ENCODE measurements around the gene SYT7.

Gene SYT7, protein sequence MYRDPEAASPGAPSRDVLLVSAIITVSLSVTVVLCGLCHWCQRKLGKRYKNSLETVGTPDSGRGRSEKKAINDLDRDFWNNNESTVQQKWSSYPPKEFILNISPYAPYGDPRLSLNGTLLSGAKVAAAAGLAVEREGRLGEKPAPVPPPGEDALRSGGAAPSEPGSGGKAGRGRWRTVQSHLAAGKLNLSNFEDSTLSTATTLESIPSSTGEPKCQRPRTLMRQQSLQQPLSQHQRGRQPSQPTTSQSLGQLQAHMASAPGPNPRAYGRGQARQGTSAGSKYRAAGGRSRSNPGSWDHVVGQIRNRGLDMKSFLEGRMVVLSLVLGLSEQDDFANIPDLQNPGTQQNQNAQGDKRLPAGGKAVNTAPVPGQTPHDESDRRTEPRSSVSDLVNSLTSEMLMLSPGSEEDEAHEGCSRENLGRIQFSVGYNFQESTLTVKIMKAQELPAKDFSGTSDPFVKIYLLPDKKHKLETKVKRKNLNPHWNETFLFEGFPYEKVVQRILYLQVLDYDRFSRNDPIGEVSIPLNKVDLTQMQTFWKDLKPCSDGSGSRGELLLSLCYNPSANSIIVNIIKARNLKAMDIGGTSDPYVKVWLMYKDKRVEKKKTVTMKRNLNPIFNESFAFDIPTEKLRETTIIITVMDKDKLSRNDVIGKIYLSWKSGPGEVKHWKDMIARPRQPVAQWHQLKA

DNA sequence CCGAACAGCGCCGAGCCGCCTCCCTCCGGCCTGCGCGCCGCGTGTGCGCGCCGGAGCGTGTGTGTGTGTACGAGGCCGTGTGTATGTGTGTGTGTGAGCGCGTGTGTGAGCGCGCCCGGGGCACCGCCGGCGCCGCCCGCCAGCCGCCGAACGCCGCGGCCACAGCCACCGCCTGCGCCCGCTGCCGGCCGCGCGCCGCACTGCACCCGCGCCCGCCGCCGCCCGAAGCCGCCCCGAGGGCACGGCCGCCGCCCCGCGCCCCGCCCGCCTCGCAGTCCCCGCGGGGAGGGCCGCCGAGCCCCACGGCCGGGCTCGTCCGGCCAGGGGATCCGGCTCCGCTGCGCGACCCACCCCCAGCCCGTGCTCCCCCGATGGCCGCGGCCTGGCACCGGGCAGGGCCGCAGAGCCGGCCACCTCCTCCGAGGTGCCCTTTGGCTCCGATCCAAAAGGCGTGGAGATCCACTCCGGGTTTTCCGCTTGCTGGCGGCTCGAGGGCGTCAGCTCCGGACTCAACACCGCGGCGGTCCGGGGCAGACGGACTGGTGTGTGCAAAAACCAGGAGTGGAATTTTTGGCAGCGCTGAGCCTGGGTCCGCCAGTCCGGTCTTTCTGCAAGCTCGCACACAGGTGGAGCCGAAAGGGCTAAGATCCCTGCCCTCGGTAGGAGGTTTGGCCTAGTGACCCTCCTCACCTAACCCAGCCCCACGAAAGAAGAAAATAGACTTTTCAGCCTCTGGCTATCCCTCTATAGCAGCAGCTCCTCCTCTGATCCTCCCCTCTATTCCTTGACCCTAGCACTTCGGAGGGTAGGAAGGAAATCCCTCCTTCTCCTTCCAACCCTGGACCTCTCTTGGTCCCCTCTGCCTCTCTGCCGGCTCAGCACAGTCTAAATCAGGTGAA lies at the start of gene SYT7:
Gene SYT7 (minus strand): TSS at position 47 of the 899 bp plus-strand sequence. CDS start 256 bp downstream, outside the sequence.
- H3K4me3 ChIP-seq (ENCODE audit: low read length): no peak within 1 kb of the TSS
- DNase-seq (ENCODE audit: low read depth): peak; percentile 87
- TF ChIP-seq, protein P1, sequence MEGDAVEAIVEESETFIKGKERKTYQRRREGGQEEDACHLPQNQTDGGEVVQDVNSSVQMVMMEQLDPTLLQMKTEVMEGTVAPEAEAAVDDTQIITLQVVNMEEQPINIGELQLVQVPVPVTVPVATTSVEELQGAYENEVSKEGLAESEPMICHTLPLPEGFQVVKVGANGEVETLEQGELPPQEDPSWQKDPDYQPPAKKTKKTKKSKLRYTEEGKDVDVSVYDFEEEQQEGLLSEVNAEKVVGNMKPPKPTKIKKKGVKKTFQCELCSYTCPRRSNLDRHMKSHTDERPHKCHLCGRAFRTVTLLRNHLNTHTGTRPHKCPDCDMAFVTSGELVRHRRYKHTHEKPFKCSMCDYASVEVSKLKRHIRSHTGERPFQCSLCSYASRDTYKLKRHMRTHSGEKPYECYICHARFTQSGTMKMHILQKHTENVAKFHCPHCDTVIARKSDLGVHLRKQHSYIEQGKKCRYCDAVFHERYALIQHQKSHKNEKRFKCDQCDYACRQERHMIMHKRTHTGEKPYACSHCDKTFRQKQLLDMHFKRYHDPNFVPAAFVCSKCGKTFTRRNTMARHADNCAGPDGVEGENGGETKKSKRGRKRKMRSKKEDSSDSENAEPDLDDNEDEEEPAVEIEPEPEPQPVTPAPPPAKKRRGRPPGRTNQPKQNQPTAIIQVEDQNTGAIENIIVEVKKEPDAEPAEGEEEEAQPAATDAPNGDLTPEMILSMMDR (conservative IDR thresholded peaks at IDR 0.05; ENCODE audit: low read depth, low read length): peak; percentile 15

DNA sequence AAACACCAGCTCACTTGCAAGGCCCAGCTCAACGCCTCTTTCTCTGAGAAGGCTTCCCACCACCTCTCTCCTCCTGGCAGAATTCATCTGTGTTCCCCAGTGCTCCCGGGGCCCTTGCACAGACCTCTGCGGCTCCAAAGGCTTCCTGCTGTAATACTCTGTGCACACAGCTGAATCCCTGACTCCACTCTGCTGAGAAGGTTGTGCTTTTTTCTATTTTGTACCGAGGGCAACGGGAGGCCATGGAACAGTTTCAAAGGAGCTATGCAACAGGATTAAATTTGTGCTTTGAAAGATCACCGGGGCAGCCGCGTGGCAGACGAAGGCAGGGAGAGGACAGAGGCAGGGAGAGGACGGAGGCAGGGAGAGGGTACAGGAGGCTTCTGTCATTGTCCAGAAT lies 49.2 kb upstream of the SYT7 start:
- no peak overlapping the region for H3K4me3 ChIP-seq (ENCODE audit: low read length)
- peak; percentile 56 for DNase-seq (ENCODE audit: low read depth)
- TF ChIP-seq, protein P1 (conservative IDR thresholded peaks at IDR 0.05; ENCODE audit: low read depth, low read length): no peak

DNA sequence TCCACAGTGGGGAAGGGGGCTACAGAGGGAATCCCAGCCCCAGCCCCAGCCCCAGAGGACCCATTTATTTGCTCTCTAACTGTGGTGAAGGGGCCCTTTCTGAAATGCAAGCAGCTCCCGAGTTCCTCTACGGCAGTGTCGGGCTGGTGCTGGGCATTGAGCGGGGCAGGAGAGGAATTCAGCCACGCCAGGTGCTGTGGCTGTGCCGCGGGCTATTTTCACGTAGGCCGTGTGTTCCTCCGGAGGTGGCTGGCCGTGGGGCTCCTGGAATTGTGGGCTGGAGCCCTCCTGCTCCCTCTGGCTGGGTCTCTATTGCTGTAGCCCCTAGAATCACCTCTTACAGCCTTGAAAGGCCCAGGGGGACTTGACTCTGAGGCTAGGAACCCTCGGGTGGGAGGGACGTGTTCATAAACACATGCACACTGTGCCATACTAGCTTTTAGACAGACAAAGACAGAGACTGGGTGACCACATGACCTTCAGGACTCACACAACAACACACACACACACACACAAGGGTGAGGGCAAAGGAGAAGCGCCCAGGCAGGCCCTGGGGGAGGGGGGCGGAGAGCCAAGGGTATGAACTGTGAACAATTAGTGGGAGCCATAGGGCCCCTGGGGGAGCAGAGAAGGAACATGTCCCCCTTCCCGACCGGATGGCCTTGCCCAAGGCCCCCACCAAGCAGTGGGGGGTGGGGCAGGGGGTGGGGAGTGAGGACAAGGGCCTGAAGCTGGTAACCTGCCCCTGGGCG lies 48.4 kb upstream of the SYT7 start:
- TF ChIP-seq, protein P1 (conservative IDR thresholded peaks at IDR 0.05; ENCODE audit: low read depth, low read length): no peak
- no peak for DNase-seq (ENCODE audit: low read depth)
- H3K4me3 ChIP-seq (ENCODE audit: low read length): no peak overlapping the region

DNA sequence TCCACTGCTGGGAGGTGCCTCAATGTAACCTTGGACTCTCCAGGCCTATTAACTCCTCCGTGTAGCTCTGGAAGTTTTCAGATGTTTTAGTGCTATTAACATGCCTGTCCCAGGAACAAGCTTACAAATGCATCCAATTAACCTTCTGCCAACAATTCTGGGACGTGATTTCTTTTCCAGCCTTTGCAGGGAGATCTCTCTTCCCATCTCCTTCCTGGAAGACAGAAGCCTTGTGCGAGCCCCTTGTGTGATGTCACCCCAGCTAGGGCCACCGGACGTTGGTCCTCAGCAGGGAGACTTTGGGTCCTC lies 47.7 kb upstream of the SYT7 start:
- no peak for DNase-seq (ENCODE audit: low read depth)
- H3K4me3 ChIP-seq (ENCODE audit: low read length): no peak overlapping the region
- TF ChIP-seq, protein P1 (conservative IDR thresholded peaks at IDR 0.05; ENCODE audit: low read depth, low read length): no peak

DNA sequence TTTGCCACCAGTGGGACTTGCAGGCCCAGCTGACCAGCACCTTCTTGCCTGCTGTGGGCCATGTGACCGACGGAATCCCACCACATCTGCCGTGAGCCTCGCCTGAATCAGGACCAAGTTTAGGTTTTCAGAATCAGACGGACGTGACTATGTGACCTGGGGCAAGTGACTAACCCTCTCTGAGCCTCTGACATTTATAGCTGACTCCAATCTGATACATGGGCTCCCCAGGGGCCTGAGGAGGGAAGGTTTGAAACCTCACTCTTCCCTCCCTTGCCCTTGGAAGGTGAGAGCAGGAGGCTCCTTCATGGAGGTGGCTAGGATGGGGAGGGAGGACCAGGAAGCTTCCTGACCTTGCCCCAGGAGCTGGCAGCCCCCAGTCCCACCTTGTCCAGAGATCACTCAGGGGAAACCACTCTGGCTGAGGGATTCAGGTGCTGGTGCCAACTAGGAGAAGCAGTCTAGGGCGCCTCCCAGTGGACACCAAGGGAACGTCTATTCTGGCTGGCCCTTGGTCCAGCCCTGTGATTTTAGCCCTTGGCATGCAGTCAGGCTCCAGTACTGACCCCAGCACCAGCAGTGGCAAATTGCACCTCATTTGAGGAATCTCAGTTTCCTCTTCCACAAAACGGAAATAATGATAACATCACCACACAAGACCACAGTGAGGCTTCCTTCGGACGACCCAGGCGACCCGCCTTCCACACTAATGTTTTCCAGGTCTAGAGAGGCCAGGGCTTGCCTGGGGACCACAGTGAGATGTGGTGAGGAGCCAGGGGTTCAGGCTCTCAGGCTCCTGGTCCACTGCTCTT lies 47.2 kb upstream of the SYT7 start:
- DNase-seq (ENCODE audit: low read depth): no peak
- no peak overlapping the region for H3K4me3 ChIP-seq (ENCODE audit: low read length)
- TF ChIP-seq, protein P1 (conservative IDR thresholded peaks at IDR 0.05; ENCODE audit: low read depth, low read length): peak; percentile 91
